A204.1 (cell line): ENCODE data around the gene BIRC2.
A peak's percentile ranks its signal among the peaks of the same experiment; 100 is the strongest.
"Not testable (repeated sequence)": the region's sequence is repeated elsewhere in the genome, so short reads cannot be mapped to it uniquely, and the experiment has no call there.

Experiments used
- FAIRE-seq: peaks from 2 replicates; lab custom pipeline; 2012; peaks lifted over from hg19 to GRCh38; lab: Jason Lieb, UNC

The BIRC2 gene

DNA sequence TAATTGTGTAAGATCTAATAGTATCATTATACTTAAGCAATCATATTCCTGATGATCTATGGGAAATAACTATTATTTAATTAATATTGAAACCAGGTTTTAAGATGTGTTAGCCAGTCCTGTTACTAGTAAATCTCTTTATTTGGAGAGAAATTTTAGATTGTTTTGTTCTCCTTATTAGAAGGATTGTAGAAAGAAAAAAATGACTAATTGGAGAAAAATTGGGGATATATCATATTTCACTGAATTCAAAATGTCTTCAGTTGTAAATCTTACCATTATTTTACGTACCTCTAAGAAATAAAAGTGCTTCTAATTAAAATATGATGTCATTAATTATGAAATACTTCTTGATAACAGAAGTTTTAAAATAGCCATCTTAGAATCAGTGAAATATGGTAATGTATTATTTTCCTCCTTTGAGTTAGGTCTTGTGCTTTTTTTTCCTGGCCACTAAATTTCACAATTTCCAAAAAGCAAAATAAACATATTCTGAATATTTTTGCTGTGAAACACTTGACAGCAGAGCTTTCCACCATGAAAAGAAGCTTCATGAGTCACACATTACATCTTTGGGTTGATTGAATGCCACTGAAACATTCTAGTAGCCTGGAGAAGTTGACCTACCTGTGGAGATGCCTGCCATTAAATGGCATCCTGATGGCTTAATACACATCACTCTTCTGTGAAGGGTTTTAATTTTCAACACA lies 23.3 kb upstream of the BIRC2 start:
- peak; percentile 58 for FAIRE-seq

DNA sequence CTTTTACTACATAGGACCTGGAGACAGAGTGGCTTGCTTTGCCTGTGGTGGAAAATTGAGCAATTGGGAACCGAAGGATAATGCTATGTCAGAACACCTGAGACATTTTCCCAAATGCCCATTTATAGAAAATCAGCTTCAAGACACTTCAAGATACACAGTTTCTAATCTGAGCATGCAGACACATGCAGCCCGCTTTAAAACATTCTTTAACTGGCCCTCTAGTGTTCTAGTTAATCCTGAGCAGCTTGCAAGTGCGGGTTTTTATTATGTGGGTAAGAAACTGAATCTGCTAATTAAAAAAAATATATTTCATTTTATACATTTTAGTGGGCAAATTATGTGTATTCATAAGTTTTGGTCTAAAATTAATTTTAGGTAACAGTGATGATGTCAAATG lies 21.9 kb upstream of the BIRC2 start:
- FAIRE-seq: no peak

DNA sequence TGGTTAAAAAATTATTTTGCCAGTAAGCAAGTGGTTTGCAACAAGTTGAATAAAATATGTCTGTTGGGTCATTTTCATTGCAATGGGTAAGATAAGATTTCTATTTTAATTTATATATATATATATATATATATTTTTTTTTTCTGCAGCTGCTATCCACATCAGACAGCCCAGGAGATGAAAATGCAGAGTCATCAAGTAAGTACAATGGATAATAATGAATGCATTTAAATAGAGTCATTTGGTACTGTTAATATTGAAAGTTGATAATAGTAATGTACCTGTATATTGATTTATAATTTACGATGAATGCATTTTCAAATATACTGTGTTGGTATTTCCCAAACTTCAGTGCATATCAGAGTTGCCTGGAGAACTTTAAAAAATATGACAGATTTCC lies 18.3 kb upstream of the BIRC2 start:
- FAIRE-seq: no peak

DNA sequence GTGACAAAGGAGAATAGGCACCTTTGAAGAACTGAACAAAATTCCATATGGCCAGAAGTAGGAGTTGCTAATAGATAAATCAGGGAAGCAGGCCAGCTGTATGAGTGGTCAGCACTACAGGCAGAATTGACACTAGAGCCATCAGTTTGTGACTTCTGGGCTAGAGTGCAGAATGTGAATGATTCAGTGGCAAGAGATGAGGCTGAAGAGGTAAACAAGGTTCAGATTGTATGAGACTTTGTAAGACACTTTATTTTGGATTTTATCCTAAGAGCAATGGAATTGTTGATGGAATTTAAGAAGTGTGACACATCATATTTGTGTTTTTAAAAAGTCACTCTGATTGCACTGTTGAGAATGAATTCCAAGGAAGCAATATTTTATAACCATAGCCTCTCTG lies 16.8 kb upstream of the BIRC2 start:
- FAIRE-seq: no peak

DNA sequence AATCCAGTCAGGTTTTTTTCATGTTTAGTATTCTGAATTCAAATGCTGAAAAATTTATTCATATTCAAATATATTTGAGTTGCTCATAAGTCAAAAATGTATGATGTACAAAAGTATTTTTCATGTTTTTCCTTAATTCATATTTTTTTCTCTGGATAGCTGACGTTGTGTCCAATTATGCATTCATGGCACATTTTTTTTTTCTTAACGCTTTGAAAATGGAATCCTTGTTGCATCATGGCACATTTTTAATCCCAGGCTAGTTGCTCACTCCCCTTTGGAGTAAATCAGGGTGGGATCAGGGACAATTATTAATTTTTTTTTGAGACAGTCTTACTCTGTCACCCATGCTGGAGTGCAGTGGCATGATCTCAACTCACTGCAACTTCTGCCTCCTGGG lies 15.7 kb upstream of the BIRC2 start:
- FAIRE-seq: no peak

DNA sequence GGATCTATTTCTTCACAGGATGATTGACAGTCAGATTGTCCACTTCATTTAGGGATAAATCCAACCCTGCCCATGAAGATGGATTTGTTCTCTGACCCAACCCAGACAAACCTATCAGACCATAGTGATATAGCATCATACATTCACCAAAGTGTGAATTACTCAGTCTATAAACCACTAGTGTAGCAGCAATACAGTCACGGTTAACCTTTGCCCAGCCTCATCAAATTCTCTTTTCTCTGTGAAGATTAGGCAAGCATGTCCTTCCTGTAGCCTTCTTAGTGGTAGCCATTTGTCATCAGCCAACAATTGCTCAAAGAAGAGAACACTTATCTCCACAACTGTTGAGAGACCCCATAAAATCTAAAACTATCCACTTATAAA lies 14.4 kb upstream of the BIRC2 start:
- no peak for FAIRE-seq

DNA sequence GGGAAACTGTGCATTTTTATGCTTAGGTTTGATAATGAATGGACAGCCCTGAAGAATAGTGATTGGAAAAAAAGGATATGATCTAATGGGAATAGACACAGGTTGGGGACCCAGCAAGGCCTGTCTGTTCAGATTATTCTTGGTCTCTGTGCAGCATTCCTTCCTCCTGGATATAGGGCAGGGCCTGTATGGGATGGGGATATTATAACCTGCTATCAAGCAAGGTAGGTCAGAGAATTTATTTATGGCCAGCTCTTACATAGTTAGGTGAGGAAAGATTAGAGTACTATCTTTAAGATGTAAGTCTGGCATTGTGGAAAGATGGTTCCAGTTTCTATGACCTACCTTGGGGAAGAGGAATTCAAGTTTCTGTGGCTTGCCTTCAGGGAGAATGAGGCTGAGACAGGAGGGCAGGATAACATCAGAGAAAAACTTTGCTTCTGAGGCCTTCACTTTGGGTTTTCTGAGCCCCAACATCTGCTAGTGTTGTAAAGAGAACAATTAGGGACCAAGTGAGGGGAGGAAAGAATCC lies 8.5 kb upstream of the BIRC2 start:
- FAIRE-seq: no peak

DNA sequence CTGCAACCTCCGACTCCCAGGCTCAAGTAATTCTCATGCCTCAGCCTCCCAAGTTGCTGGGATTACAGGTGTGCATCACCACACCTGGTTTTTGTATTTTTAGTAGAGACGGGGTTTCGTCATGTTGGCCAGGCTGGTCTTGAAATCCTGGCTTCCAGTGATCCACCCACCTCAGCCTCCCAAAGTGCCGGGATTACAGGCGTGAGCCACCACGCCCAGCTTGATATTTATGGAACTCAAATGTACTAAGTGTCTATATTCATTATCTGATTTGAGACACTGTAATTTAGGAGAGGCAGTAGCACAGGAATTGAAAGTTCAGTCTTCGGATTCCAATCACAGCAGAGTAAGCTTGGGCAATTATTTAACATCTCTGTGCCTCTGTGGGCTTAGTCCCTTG lies 5.7 kb upstream of the BIRC2 start:
- FAIRE-seq: not testable (repeated sequence)

DNA sequence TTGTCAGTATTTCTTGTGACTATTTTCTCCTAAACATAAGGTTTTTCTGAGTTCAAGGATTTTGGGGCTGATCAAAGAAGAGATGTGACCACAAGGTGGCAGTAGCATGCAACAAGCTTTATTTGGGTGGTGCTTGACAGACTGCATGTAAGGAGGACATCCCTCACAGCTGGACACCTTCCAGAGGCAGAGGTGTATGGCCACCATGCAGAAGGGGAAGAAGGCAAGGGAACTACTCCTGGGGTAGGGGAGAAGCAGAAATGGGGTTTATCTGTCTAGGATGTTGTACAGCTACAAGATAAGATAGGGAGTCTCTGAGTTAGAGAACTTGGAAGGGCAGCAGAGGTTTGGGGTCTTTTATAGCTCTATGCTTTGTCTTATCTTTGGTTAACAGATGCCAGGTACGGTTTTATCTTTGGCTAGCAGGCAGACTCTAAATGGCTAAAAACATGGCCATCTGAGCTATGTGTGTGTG lies 5.1 kb upstream of the BIRC2 start:
- peak; percentile 89 for FAIRE-seq

DNA sequence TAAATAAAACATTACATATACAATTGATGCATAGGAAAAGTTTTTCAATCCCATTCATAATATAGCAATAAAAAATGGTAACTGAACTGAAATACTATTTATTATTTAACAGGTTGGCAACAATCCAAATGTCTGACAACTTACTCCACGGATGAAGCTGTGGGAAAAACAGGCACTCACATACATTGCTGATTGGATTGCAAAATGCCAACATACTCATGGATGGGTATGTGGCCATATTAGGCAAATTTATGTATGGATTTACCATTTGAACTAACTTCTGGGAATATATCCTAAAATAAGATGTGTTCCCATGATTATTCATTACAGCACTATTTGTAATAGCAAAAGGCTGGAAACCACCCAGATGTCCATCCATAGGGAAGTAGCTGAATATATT lies 3.2 kb upstream of the BIRC2 start:
- FAIRE-seq: no peak

DNA sequence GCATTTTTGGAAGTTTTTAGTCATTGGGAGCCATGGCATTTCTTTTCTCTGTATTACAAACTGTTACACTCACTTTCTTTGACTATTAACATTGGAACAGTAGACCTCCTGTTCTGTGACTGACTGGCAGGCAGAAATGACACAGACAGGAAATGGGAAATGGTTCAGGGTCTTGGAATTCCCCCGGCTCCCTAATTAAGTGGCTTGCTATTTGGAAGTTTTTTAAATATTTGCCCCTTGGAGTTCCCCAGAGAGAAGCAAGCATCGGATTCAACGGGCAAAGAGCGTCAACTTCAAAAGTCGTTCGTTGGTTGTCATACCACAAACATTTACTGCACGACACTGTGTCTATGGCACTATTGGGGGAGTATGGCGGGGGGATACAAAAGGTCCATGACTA lies 1.1 kb upstream of the BIRC2 start:
- peak; percentile 97 for FAIRE-seq

DNA sequence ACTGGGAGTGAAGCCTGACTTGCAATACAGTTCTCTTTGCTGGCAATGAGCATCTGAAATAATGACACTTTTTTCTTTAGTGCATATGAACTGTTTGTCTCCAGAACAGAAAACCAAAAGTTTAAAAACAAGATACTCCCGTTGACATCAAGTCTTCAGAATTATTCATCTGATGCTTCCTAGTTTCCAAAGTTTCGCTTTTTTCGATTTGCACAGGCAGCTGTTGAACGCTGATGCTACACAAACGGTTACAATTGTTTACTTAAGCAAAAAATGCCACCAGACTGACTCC lies 612 bp upstream of the BIRC2 start:
- no peak for FAIRE-seq

DNA sequence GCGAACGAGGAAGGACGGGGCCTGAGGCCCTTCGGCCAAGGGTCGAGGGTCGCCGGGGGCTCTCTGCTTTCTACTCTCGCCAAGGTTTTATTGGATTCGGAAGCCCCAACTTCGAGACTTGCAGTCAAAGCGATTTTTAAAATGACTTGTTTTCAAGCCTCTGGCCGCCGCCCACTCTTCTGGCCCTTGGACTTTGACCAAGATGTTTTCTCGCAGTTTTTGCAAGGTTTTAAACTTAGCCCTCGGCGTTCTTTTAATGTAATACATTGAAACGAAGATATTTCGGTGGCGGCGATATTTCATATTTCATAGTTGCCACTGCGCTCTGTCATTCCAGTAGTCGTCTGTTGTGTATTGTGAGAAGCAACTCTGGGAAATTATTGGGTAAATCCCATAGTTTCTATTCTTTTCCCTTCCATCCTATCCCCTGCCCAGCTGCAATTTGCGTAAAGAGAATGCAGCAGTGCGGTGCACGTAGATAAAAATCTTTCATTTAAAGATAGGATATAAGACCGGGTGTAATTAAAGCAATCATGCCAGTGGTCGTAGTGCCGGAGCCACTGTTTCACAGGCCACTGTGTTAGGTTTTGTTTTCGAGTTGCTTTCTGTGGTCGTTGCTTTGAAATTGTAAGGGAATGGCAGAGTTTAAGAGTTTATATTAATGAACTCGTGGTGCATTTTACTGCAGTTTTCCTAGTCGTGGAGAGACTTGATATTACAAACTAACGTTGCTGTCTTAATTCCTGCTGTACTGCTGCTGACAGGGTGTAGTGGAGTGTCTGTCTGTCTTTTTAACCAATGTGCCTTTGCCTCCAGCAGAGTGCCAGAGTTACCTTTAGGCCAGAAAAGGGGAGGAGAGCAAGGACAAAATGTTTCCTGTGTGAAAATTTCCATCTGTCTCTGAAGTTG lies 702 bp downstream of the BIRC2 start:
- FAIRE-seq: no peak

DNA sequence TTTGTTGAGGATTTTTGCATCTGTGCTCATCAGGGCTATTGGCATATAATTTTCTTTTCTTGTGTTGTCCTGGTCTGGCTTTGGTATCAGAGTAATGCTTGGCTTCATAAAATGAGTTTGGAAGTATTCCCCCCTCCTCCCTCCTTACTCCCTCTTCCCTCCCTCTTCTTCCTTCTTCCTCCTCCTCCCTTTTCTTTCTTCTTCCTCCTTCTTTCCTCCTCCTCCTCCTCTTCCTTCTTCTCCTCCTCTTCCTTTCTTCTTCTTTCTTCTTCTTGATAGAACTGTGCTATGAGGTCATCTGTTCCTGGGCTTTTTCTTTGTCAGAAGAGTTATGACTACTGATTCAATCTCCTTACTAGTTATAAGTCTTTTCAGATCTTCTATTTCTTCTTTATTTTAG lies 10.1 kb downstream of the BIRC2 start:
- no peak for FAIRE-seq

DNA sequence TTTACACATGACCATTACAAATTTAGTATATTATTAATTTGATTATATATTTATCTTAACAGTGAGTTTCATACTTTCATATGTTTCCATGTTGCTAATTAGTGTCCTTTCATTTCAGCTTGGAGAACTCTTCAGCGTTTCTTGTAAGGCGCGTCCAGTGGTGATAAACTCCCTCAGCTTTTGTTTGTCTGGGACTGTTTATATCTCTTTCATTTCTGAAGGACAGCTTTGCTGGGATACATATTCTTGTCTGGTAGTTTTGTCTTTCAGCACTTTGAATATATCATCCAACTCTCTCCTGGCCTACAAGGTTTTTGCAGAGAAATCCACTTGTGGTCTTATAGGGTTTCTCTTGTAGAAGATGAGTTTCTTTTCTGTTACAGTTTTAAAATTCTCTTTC lies 12.4 kb downstream of the BIRC2 start:
- FAIRE-seq: no peak

DNA sequence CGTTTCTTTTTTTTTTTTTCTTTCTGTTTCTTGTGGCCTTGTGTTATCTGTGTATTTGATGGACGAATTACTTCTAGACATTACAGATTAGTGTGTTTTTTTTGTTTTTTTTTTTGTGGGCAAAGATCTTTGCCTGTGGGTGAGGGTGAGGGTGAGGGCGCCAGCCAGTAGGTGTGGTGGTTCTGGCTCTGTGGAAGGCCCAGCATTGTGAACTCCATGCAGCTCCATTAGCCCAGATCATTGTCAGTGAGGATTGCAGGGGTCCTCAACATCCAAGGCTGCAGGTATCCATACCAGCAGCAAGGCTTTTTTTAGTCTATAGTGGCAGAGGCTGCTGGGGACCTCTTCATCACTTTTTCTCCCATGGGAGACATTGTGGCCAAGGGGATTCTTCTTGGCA lies 13.7 kb downstream of the BIRC2 start:
- FAIRE-seq: no peak

DNA sequence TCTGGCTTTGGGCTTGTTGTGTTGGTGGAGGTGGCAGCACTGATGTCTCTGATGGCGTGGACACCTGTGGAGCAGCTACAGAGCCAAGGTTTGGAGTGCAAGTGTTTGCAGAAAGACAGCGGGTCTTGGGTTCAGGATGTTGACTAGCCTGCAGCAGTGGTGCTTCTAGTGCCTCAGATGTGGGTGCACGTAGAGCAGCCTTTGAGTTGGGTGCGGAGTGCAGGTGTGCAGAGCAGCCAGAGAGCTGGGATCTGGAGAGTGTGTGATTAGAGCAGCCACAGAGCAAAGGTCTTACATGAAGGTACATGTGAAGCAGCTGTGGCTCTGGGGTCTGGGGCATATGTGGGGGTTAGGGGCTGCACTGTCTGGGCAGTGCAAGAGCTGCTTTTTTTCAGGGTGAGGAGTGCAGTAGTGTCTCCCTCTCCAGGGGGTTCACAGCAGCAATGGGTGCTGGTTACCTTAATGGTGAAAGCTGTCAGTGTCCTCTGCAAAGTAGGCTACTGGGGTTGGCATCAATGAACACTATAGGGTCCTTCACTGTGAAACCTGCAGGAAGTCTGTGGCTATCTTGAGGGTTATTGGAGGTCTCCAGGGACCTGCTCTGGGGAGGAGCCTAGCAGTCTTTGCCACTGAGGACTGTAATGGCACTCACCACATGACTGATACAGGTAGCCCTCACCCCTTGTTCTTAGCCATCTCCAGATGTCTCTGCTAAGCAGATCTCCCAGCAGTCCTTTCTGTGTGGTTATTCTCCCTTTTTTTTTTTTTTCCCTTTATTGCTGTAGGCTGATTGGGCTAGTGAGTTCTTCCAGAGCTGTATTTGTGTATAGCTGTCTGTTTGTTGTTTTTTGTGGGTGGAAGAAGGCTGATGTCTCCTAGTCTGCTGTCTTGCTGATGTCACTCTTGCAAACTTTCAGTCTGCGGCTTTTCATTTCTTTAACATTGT lies 14.3 kb downstream of the BIRC2 start:
- FAIRE-seq: no peak

DNA sequence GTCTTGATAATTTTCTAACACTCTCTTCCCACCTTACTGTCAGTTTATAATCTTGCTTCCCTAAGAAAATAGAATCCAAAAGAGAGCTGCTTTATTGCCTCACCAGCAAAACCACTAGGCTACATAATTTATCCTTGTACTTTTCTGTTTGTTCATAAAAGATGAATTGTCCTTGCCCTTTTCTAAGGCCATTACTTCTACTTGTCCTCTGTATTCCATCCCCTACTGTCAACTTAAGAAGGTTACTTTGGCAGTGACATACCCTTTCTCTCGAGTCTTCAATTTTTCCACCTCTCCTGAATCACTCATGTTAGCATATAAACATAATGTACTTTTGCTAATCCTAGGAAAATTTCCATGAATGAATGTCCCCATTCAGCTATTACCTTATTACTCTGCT lies 18.0 kb downstream of the BIRC2 start:
- FAIRE-seq: no peak

DNA sequence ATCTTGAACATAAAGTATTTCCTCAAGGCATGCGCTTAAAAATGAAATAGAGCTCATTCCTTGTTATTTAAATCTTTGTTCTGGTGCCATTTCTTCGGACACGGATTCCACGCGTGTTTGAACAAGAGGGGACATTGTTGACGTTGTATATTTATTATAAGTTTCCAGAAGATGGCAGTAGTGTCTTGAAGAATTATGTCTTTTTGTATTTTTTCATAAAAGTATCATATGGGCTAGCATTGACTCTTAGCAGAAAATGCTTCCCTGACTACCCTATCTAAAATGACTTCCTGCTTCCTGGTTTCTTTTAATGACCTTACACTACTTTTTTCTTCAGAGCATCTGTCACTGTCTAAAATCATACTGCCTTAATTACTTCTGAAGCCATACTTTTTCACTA lies 20.4 kb downstream of the BIRC2 start:
- FAIRE-seq: peak; percentile 53

DNA sequence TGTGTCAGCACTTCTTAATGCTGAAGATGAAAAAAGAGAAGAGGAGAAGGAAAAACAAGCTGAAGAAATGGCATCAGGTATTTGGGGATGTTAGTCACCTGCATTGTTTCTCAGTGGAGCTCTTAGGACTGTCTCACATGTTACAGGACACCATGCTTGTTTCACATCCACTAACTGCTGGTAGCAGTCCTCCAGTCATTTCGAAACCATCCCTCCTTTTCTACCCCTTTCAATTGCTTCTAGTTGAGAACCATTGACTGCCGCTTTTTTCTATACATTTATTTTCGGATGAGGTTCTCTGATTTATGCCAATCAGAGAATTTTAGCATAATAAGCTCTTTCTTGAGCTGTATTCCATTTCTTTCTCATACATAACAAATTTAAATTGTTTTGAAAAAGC lies 21.5 kb downstream of the BIRC2 start:
- no peak for FAIRE-seq

DNA sequence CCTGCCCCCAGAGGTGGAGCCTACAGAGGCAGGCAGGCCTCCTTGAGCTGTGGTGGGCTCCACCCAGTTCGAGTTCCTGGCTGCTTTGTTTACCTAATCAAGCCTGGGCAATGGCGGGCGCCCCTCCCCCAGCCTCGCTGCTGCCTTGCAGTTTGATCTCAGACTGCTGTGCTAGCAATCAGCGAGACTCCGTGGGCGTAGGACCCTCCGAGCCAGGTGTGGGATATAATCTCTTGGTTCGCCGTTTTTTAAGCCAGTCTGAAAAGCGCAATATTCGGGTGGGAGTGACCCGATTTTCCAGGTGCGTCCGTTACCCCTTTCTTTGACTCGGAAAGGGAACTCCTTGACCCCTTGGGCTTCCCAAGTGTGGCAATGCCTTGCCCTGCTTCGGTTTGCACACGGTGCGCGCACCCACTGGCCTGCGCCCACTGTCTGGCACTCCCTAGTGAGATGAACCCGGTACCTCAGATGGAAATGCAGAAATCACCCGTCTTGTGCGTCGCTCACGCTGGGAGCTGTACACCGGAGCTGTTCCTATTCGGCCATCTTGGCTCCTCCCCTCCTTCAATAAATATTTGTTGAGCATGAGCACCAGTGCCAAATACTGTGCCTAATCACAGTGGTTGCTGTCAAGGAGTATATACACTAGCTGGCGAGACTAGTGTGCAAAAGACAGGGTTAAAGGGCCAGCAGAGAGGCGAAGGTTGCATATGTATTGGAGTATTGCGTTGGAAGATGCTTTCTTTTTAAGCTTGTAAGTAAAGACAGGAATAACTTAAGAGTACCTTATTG lies 27.8 kb downstream of the BIRC2 start:
- FAIRE-seq: not testable (repeated sequence)
